Fibroblast of mammary gland (primary cell): ENCODE measurements around the gene HOXB4.

Source experiments
- DNase-seq: peaks from one replicate; pipeline ENCODE4 v3.0.0-alpha.2; 2010; ENCODE audit warnings: low read depth
- H3K4me3 ChIP-seq: 2 replicates; pipeline ENCODE4 v1.5.1; 2011; ENCODE audit warnings: low read depth, mild to moderate bottlenecking, low read length, moderate library complexity; ENCODE audit not compliant: control insufficient read depth
- CTCF ChIP-seq: conservative IDR thresholded peaks from 2 replicates; pipeline ENCODE4 v1.5.1; 2011; ENCODE audit warnings: low read depth, low read length, inconsistent platforms; ENCODE audit not compliant: control insufficient read depth, insufficient read depth

The HOXB4 gene

GRCh38 chr17:48618256-48618896 is 40.2 kb upstream of the HOXB4 start:
- no peak overlapping the region for H3K4me3 ChIP-seq
- TF ChIP-seq CTCF = peak; percentile 91
- peak; percentile 78 for DNase-seq

GRCh38 chr17:48617471-48618255 is 39.5 kb upstream of the HOXB4 start:
- TF ChIP-seq CTCF = no peak
- H3K4me3 ChIP-seq = no peak overlapping the region

GRCh38 chr17:48616717-48617470 is 38.7 kb upstream of the HOXB4 start:
- no peak for DNase-seq
- TF ChIP-seq CTCF = no peak
- no peak overlapping the region for H3K4me3 ChIP-seq

More at GRCh38 chr17:48617471-48618255, 39.5 kb upstream of the HOXB4 start:
- no peak for DNase-seq

- TF ChIP-seq CTCF = no peak
- H3K4me3 ChIP-seq = no peak overlapping the region
- no peak for DNase-seq
Observed at GRCh38 chr17:48615963-48616716, 38.0 kb upstream of the HOXB4 start.

GRCh38 chr17:48615047-48615962 is 37.2 kb upstream of the HOXB4 start, which contains the start of gene HOXB8:
Gene HOXB8, minus strand, starts transcription at chr17:48615292. Its CDS starts 588 bp downstream, at chr17:48614704.
- peak within 1 kb of the TSS; percentile 20 for H3K4me3 ChIP-seq
- DNase-seq = no peak
- no peak for TF ChIP-seq CTCF
